ENCODE data around the gene KCNIP4.
"Not testable (repeated sequence)": the region's sequence is repeated elsewhere in the genome, so short reads cannot be mapped to it uniquely, and the experiment has no call there.

KCNIP4 gene

GRCh38 chr4:21948347-21949072 lies at the start of gene KCNIP4:
KCNIP4 (minus strand) TSS chr4:21948772.
- DNase-seq (ENCODE audit: low spot score) = no peak
- in situ Hi-C loops (cut with MboI; ENCODE audit: low sequenced_read_pairs, unreplicated experiment) = no loop called here
- TF ChIP-seq CTCF (IDR thresholded peaks at IDR 0.05; ENCODE audit: borderline replicate concordance, control extremely low read depth, extremely low read depth, insufficient read depth, missing control alignments) = no peak

GRCh38 chr4:21996618-21997017 lies 48.0 kb upstream of the KCNIP4 start:
- DNase-seq (ENCODE audit: low spot score); in situ Hi-C loops (cut with MboI; ENCODE audit: low sequenced_read_pairs, unreplicated experiment): not testable (repeated sequence)

GRCh38 chr4:21992330-21992729 lies 43.8 kb upstream of the KCNIP4 start:
- in situ Hi-C loops (cut with MboI; ENCODE audit: low sequenced_read_pairs, unreplicated experiment) = no loop called here
- DNase-seq (ENCODE audit: low spot score) = no peak
- no peak for TF ChIP-seq CTCF (IDR thresholded peaks at IDR 0.05; ENCODE audit: borderline replicate concordance, control extremely low read depth, extremely low read depth, insufficient read depth, missing control alignments)

GRCh38 chr4:21991562-21991961 lies 43.0 kb upstream of the KCNIP4 start:
- TF ChIP-seq CTCF (IDR thresholded peaks at IDR 0.05; ENCODE audit: borderline replicate concordance, control extremely low read depth, extremely low read depth, insufficient read depth, missing control alignments) = no peak
- in situ Hi-C loops (cut with MboI; ENCODE audit: low sequenced_read_pairs, unreplicated experiment) = no loop called here
- no peak for DNase-seq (ENCODE audit: low spot score)

- no peak for DNase-seq (ENCODE audit: low spot score)
- in situ Hi-C loops (cut with MboI; ENCODE audit: low sequenced_read_pairs, unreplicated experiment) = no loop called here
- no peak for TF ChIP-seq CTCF (IDR thresholded peaks at IDR 0.05; ENCODE audit: borderline replicate concordance, control extremely low read depth, extremely low read depth, insufficient read depth, missing control alignments)
Measured at GRCh38 chr4:21991050-21991449, 42.5 kb upstream of the KCNIP4 start.

GRCh38 chr4:21989351-21989750 lies 40.8 kb upstream of the KCNIP4 start:
- in situ Hi-C loops (cut with MboI; ENCODE audit: low sequenced_read_pairs, unreplicated experiment) = no loop called here
- TF ChIP-seq CTCF (IDR thresholded peaks at IDR 0.05; ENCODE audit: borderline replicate concordance, control extremely low read depth, extremely low read depth, insufficient read depth, missing control alignments) = no peak

GRCh38 chr4:21986307-21986706 lies 37.7 kb upstream of the KCNIP4 start:
- no peak for DNase-seq (ENCODE audit: low spot score)
- in situ Hi-C loops (cut with MboI; ENCODE audit: low sequenced_read_pairs, unreplicated experiment) = no loop called here
- no peak for TF ChIP-seq CTCF (IDR thresholded peaks at IDR 0.05; ENCODE audit: borderline replicate concordance, control extremely low read depth, extremely low read depth, insufficient read depth, missing control alignments)

More at GRCh38 chr4:21989351-21989750, 40.8 kb upstream of the KCNIP4 start:
- DNase-seq (ENCODE audit: low spot score) = no peak
